ENCODE data around the gene NCOA4. TPM values are rescaled to one million over a fixed set of nuclear protein-coding genes. Genes with fewer than 3 reads are reported as not detected.
A peak's percentile ranks its signal among the peaks of the same experiment; 100 is the strongest.
"Not testable (repeated sequence)": the region's sequence is repeated elsewhere in the genome, so short reads cannot be mapped to it uniquely, and the experiment has no call there.

The NCOA4 gene
- polyA plus RNA-seq, 3 donors from 2014 or later: 188 to 323 (median 196) TPM

GRCh38 chr10:46062723-46063428, 32.5 kb upstream of the NCOA4 start:
- Mint-ChIP-seq H3K4me3 (no peak overlapping the region), H3K9me3 (no peaks in the 10 kb centered on the region), H3K36me3 (no peaks in the 10 kb centered on the region), H3K4me1 (no peaks in the 10 kb centered on the region), H3K27me3 (ENCODE audit: low read depth in 3 of 3) (peaks cover 0 to 6% (median 2%) of the 10 kb centered on the region in 3 donors), H3K27ac (no peak overlapping the region)
- no peak for DNase-seq

GRCh38 chr10:46060706-46061105, 30.3 kb upstream of the NCOA4 start:
- Mint-ChIP-seq H3K9me3 (peaks cover 0 to 9% (median 2%) of the 10 kb centered on the region in 6 donors), H3K4me1 (no peaks in the 10 kb centered on the region), H3K4me3 (no peak overlapping the region), H3K27me3 (ENCODE audit: low read depth in 3 of 3) (peaks cover 0 to 6% (median 2%) of the 10 kb centered on the region in 3 donors), H3K27ac (no peak overlapping the region), H3K36me3 (peaks cover 0 to 6% (median 3%) of the 10 kb centered on the region in 3 donors)
- no peak for DNase-seq

- not testable (repeated sequence) for H3K9me3 Mint-ChIP-seq; H3K27ac Mint-ChIP-seq; H3K4me3 Mint-ChIP-seq; H3K27me3 Mint-ChIP-seq (ENCODE audit: low read depth in 3 of 3); DNase-seq; H3K4me1 Mint-ChIP-seq; H3K36me3 Mint-ChIP-seq
Observed at GRCh38 chr10:46057927-46058326, 27.5 kb upstream of the NCOA4 start.

GRCh38 chr10:46057038-46057437, 26.6 kb upstream of the NCOA4 start:
- H3K27ac Mint-ChIP-seq: no peak overlapping the region
- peaks cover 0 to 2% (median 2%) of the 10 kb centered on the region in 3 donors for H3K27me3 Mint-ChIP-seq (ENCODE audit: low read depth in 3 of 3)
- peaks cover 0 to 9% (median 2%) of the 10 kb centered on the region in 6 donors for H3K9me3 Mint-ChIP-seq
- no peaks in the 10 kb centered on the region for H3K4me1 Mint-ChIP-seq
- DNase-seq: no peak
- no peak overlapping the region for H3K4me3 Mint-ChIP-seq
- peaks cover 0 to 6% (median 3%) of the 10 kb centered on the region in 3 donors for H3K36me3 Mint-ChIP-seq

GRCh38 chr10:46055771-46056170, 25.3 kb upstream of the NCOA4 start:
- Mint-ChIP-seq H3K36me3 (peaks cover 0 to 6% (median 3%) of the 10 kb centered on the region in 3 donors), H3K9me3 (peaks cover 0 to 9% (median 2%) of the 10 kb centered on the region in 6 donors), H3K27ac (no peak overlapping the region), H3K4me3 (no peak overlapping the region), H3K4me1 (no peaks in the 10 kb centered on the region), H3K27me3 (ENCODE audit: low read depth in 3 of 3) (peaks cover 0 to 3% (median 3%) of the 10 kb centered on the region in 3 donors)
- DNase-seq: no peak

GRCh38 chr10:46053534-46054434, 23.4 kb upstream of the NCOA4 start:
- H3K9me3 Mint-ChIP-seq: peaks cover 0 to 9% (median 2%) of the 10 kb centered on the region in 6 donors
- H3K27ac Mint-ChIP-seq: no peak overlapping the region
- H3K27me3 Mint-ChIP-seq (ENCODE audit: low read depth in 3 of 3): peaks cover 0 to 8% (median 4%) of the 10 kb centered on the region in 3 donors
- H3K36me3 Mint-ChIP-seq: peaks cover 0 to 6% (median 3%) of the 10 kb centered on the region in 3 donors
- no peak for DNase-seq
- no peak overlapping the region for H3K4me3 Mint-ChIP-seq
- H3K4me1 Mint-ChIP-seq: no peaks in the 10 kb centered on the region

GRCh38 chr10:46052791-46053375, 22.5 kb upstream of the NCOA4 start:
- Mint-ChIP-seq H3K27ac (no peak overlapping the region), H3K9me3 (peaks cover 0 to 9% (median 2%) of the 10 kb centered on the region in 6 donors), H3K4me1 (no peaks in the 10 kb centered on the region), H3K4me3 (no peak overlapping the region), H3K36me3 (peaks cover 0 to 6% (median 3%) of the 10 kb centered on the region in 3 donors), H3K27me3 (ENCODE audit: low read depth in 3 of 3) (peaks cover 0 to 8% (median 4%) of the 10 kb centered on the region in 3 donors)
- no peak for DNase-seq

- Mint-ChIP-seq H3K27me3 (ENCODE audit: low read depth in 3 of 3) (peaks cover 0 to 8% (median 5%) of the 10 kb centered on the region in 3 donors), H3K4me1 (no peaks in the 10 kb centered on the region), H3K27ac (no peak overlapping the region), H3K36me3 (peaks cover 0 to 3% (median under 1%) of the 10 kb centered on the region in 3 donors), H3K9me3 (peaks cover 0 to 5% (median under 1%) of the 10 kb centered on the region in 6 donors), H3K4me3 (no peak overlapping the region)
- DNase-seq: no peak
Observed at GRCh38 chr10:46052057-46052790, 21.8 kb upstream of the NCOA4 start.

GRCh38 chr10:46050941-46051623, 20.7 kb upstream of the NCOA4 start:
- Mint-ChIP-seq H3K4me1 (no peaks in the 10 kb centered on the region), H3K9me3 (no peaks in the 10 kb centered on the region), H3K4me3 (no peak overlapping the region), H3K36me3 (no peaks in the 10 kb centered on the region), H3K27ac (peak overlapping the region in 1 of 6 donors; percentile 24), H3K27me3 (ENCODE audit: low read depth in 3 of 3) (peaks cover 0 to 8% (median 7%) of the 10 kb centered on the region in 3 donors)
- no peak for DNase-seq

GRCh38 chr10:46049497-46049831, 19.0 kb upstream of the NCOA4 start:
- H3K4me3 Mint-ChIP-seq; H3K4me1 Mint-ChIP-seq; DNase-seq; H3K27ac Mint-ChIP-seq; H3K27me3 Mint-ChIP-seq (ENCODE audit: low read depth in 3 of 3); H3K36me3 Mint-ChIP-seq; H3K9me3 Mint-ChIP-seq: not testable (repeated sequence)

- Mint-ChIP-seq H3K4me3 (no peak overlapping the region), H3K27me3 (ENCODE audit: low read depth in 3 of 3) (peaks cover 2 to 8% (median 5%) of the 10 kb centered on the region in 3 donors), H3K9me3 (no peaks in the 10 kb centered on the region), H3K27ac (no peak overlapping the region), H3K36me3 (no peaks in the 10 kb centered on the region), H3K4me1 (no peaks in the 10 kb centered on the region)
- DNase-seq: no peak
Observed at GRCh38 chr10:46048152-46048551, 17.7 kb upstream of the NCOA4 start.

- peaks cover 2 to 5% (median 5%) of the 10 kb centered on the region in 3 donors for H3K27me3 Mint-ChIP-seq (ENCODE audit: low read depth in 3 of 3)
- no peak within 1 kb of the TSS for H3K4me3 Mint-ChIP-seq
- H3K4me1 Mint-ChIP-seq: no peaks in the 10 kb centered on the region
- H3K9me3 Mint-ChIP-seq: no peaks in the 10 kb centered on the region
- H3K27ac Mint-ChIP-seq: no peak within 1 kb of the TSS
- no peak for DNase-seq
- no peaks in the 10 kb centered on the region for H3K36me3 Mint-ChIP-seq
Observed at GRCh38 chr10:46046261-46046660, 15.8 kb upstream of the NCOA4 start, which contains the start of gene MSMB. Gene MSMB (minus strand): TSS chr10:46046269. CDS start chr10:46046237, 32 bp downstream.

- no peak for DNase-seq
- no peak overlapping the region for H3K4me3 Mint-ChIP-seq
- H3K4me1 Mint-ChIP-seq: no peaks in the 10 kb centered on the region
- no peaks in the 10 kb centered on the region for H3K9me3 Mint-ChIP-seq
- H3K27ac Mint-ChIP-seq: no peak overlapping the region
- H3K27me3 Mint-ChIP-seq (ENCODE audit: low read depth in 3 of 3): peaks cover 0 to 5% (median 4%) of the 10 kb centered on the region in 3 donors
- no peaks in the 10 kb centered on the region for H3K36me3 Mint-ChIP-seq
Observed at GRCh38 chr10:46042527-46042926, 12.1 kb upstream of the NCOA4 start.

All from immature natural killer cell (primary cell).